Liver (tissue), 3 donors: ENCODE data around the gene PTGER2.

Experiments used
- EGR1 ChIP-seq, 2 donors: IDR thresholded peaks; 2 replicates each; pipeline ENCODE4 v1.6.1; 2016 to 2018; ENCODE audit warnings: antibody characterized with exemption in 2 of 2, low read depth in 2 of 2
- FOXA1 ChIP-seq: IDR thresholded peaks from 2 replicates; pipeline ENCODE4 v1.6.1; 2016; ENCODE audit warnings: antibody characterized with exemption
- FOXA2 ChIP-seq: IDR thresholded peaks from 2 replicates; pipeline ENCODE4 v1.6.1; 2016; ENCODE audit warnings: antibody characterized with exemption
- GABPA ChIP-seq, 2 donors: IDR thresholded peaks in 1 of 2; conservative IDR thresholded peaks in 1 of 2; 2 replicates each; pipeline ENCODE4 v1.6.1; 2016; ENCODE audit warnings: antibody characterized with exemption in 2 of 2, mild to moderate bottlenecking in 1 of 2, moderate library complexity in 1 of 2
- JUND ChIP-seq, 2 donors: IDR thresholded peaks; 2 replicates each; pipeline ENCODE4 v1.6.1; 2016; ENCODE audit warnings: antibody characterized with exemption in 2 of 2
- RAD21 ChIP-seq, 2 donors: IDR thresholded peaks; 2 replicates each; pipeline ENCODE4 v1.6.1; 2016; ENCODE audit warnings: antibody characterized with exemption in 2 of 2, mild to moderate bottlenecking in 2 of 2
- REST ChIP-seq: IDR thresholded peaks from 2 replicates; pipeline ENCODE4 v1.6.1; 2016; ENCODE audit warnings: antibody characterized with exemption, mild to moderate bottlenecking
- RXRA ChIP-seq, 2 donors: IDR thresholded peaks; 2 replicates each; pipeline ENCODE4 v1.6.1; 2017 to 2018; ENCODE audit warnings: antibody characterized with exemption in 2 of 2, mild to moderate bottlenecking in 1 of 2
- SP1 ChIP-seq: IDR thresholded peaks from 2 replicates; pipeline ENCODE4 v1.6.1; 2018; ENCODE audit warnings: antibody characterized with exemption, mild to moderate bottlenecking
- TAF1 ChIP-seq: conservative IDR thresholded peaks from 2 replicates; pipeline ENCODE4 v1.6.1; 2016; ENCODE audit warnings: antibody characterized with exemption, mild to moderate bottlenecking
- TF ChIP-seq, protein P1 (sequence below): IDR thresholded peaks from 2 replicates; pipeline ENCODE4 v1.6.1; 2016; ENCODE audit warnings: antibody characterized with exemption
- TF ChIP-seq, protein P2 (sequence below): fragments of 150-350 bp; IDR thresholded peaks from 2 replicates; pipeline ENCODE4 v1.5.1; 2017; ENCODE audit warnings: improper control_type of control experiment, low read depth, low read length; ENCODE audit not compliant: missing input control
- TF ChIP-seq, protein P3 (sequence below): IDR thresholded peaks from 2 replicates; pipeline ENCODE4 v1.6.1; 2016; ENCODE audit warnings: antibody characterized with exemption
- TF ChIP-seq, protein P4 (sequence below): IDR thresholded peaks from 2 replicates; pipeline ENCODE4 v1.6.1; 2016; ENCODE audit warnings: antibody characterized with exemption
- donor health status: healthy.
- donor health status: healthy.

DNA sequence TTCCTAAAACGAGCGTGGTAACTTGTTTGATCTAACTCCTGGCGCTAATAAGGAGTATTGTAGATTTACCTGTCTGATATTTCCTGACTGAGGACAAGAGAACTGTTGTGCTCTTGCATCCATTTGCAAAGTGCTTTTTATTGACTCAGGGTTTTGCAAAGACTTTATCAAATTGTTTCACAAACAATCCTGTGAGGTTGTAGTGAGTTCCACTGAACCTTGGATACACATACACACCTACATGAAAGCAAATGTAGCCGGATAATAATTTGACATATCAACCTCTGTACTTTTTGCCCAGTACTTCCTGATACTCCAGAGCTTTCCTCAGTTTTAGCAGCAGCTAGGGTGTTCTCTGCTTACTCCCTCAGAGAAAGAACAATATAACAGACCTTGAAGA, 6.7 kb upstream of the PTGER2 start:
- TF ChIP-seq, protein P1, sequence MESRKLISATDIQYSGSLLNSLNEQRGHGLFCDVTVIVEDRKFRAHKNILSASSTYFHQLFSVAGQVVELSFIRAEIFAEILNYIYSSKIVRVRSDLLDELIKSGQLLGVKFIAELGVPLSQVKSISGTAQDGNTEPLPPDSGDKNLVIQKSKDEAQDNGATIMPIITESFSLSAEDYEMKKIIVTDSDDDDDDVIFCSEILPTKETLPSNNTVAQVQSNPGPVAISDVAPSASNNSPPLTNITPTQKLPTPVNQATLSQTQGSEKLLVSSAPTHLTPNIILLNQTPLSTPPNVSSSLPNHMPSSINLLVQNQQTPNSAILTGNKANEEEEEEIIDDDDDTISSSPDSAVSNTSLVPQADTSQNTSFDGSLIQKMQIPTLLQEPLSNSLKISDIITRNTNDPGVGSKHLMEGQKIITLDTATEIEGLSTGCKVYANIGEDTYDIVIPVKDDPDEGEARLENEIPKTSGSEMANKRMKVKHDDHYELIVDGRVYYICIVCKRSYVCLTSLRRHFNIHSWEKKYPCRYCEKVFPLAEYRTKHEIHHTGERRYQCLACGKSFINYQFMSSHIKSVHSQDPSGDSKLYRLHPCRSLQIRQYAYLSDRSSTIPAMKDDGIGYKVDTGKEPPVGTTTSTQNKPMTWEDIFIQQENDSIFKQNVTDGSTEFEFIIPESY: no peak
- TF ChIP-seq TAF1 (no peak), RXRA (IDR thresholded peaks at IDR 0.05) (no peak), EGR1 (IDR thresholded peaks at IDR 0.05; ENCODE audit: low read depth in 2 of 2) (no peak), JUND (IDR thresholded peaks at IDR 0.05) (no peak), GABPA (IDR thresholded peaks at IDR 0.05 in 1 of 2, conservative IDR thresholded peaks at IDR 0.05 in 1 of 2) (no peak), RAD21 (IDR thresholded peaks at IDR 0.05) (no peak), REST (no peak), FOXA2 (no peak), SP1 (no peak), FOXA1 (no peak)
- TF ChIP-seq, protein P2, sequence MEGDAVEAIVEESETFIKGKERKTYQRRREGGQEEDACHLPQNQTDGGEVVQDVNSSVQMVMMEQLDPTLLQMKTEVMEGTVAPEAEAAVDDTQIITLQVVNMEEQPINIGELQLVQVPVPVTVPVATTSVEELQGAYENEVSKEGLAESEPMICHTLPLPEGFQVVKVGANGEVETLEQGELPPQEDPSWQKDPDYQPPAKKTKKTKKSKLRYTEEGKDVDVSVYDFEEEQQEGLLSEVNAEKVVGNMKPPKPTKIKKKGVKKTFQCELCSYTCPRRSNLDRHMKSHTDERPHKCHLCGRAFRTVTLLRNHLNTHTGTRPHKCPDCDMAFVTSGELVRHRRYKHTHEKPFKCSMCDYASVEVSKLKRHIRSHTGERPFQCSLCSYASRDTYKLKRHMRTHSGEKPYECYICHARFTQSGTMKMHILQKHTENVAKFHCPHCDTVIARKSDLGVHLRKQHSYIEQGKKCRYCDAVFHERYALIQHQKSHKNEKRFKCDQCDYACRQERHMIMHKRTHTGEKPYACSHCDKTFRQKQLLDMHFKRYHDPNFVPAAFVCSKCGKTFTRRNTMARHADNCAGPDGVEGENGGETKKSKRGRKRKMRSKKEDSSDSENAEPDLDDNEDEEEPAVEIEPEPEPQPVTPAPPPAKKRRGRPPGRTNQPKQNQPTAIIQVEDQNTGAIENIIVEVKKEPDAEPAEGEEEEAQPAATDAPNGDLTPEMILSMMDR: no peak
- TF ChIP-seq, protein P3, sequence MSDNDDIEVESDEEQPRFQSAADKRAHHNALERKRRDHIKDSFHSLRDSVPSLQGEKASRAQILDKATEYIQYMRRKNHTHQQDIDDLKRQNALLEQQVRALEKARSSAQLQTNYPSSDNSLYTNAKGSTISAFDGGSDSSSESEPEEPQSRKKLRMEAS: no peak
- TF ChIP-seq, protein P4, sequence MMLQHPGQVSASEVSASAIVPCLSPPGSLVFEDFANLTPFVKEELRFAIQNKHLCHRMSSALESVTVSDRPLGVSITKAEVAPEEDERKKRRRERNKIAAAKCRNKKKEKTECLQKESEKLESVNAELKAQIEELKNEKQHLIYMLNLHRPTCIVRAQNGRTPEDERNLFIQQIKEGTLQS: no peak
